ENCODE results near the gene SPECC1. TPM values are rescaled to one million over a fixed set of nuclear protein-coding genes. Genes with fewer than 3 reads are reported as not detected.
"Not testable (repeated sequence)": the region's sequence is repeated elsewhere in the genome, so short reads cannot be mapped to it uniquely, and the experiment has no call there.

Gene SPECC1
- total and polyA plus RNA-seq, 3 donors from 2014 or later = 78.6 to 160 (median 148) TPM

- Histone ChIP-seq H3K27ac (peak overlapping the region in 1 of 2 donors; percentile 41), H3K4me3 (no peak overlapping the region), H3K36me3 (ENCODE audit: low read depth, missing control alignments) (no peaks in the 10 kb centered on the region), H3K4me1 (peaks cover 12% of the 10 kb centered on the region), H3K27me3 (no peaks in the 10 kb centered on the region), H3K9me3 (no peaks in the 10 kb centered on the region)
- DNase-seq = peak; percentile 42
- WGBS, 2 donors = 41 to 43% methylated on average over 12 of the region's 12 CpGs
- intact Hi-C loops (cut with DNase I; ENCODE audit: low total_unique reads) = loop anchor here (10.0 kb wide), 1 partner anchor 99 kb away; the partner anchor contains the start of gene SPECC1
- TF ChIP-seq CTCF (IDR thresholded peaks at IDR 0.05) (no peak), POLR2A (IDR thresholded peaks at IDR 0.05) (no peak)
Observed at GRCh38 chr17:20103454-20104446, 94.6 kb downstream of the SPECC1 start.

GRCh38 chr17:20105539-20106280 lies 96.6 kb downstream of the SPECC1 start:
- Histone ChIP-seq H3K4me3 (no peak overlapping the region), H3K9me3 (no peaks in the 10 kb centered on the region), H3K36me3 (ENCODE audit: low read depth, missing control alignments) (no peaks in the 10 kb centered on the region), H3K27me3 (no peaks in the 10 kb centered on the region), H3K4me1 (peaks cover 12% of the 10 kb centered on the region), H3K27ac (no peak overlapping the region)
- intact Hi-C loops (cut with DNase I; ENCODE audit: low total_unique reads) = loop anchor here (10.0 kb wide), 1 partner anchor 101 kb away; the partner anchor contains the start of gene SPECC1
- peak; percentile 12 for DNase-seq
- WGBS, 2 donors = 84 to 92% methylated on average over 8 of the region's 8 CpGs
- no peak for TF ChIP-seq POLR2A (IDR thresholded peaks at IDR 0.05)
- no peak for TF ChIP-seq CTCF (IDR thresholded peaks at IDR 0.05)

- H3K27me3 ChIP-seq = not testable (repeated sequence)
- intact Hi-C loops (cut with DNase I; ENCODE audit: low total_unique reads) = loop anchor here (10.0 kb wide), 1 partner anchor 102 kb away; the partner anchor contains the start of gene SPECC1
Observed at GRCh38 chr17:20106446-20106845, 97.3 kb downstream of the SPECC1 start.

GRCh38 chr17:20109076-20109475 lies 99.9 kb downstream of the SPECC1 start:
- no peak for DNase-seq
- TF ChIP-seq CTCF (IDR thresholded peaks at IDR 0.05) = no peak
- no peak for TF ChIP-seq POLR2A (IDR thresholded peaks at IDR 0.05)
- Histone ChIP-seq H3K4me1 (no peaks in the 10 kb centered on the region), H3K36me3 (ENCODE audit: low read depth, missing control alignments) (no peaks in the 10 kb centered on the region), H3K4me3 (no peak overlapping the region), H3K9me3 (no peaks in the 10 kb centered on the region), H3K27ac (no peak overlapping the region), H3K27me3 (no peaks in the 10 kb centered on the region)
- intact Hi-C loops (cut with DNase I; ENCODE audit: low total_unique reads) = loop anchor here (10.0 kb wide), 1 partner anchor 104 kb away; the partner anchor contains the start of gene SPECC1
- 94 to 97% methylated on average over 5 of the region's 5 CpGs for WGBS, 2 donors

More at GRCh38 chr17:20106446-20106845, 97.3 kb downstream of the SPECC1 start:
- not testable (repeated sequence) for H3K36me3 ChIP-seq (ENCODE audit: low read depth, missing control alignments); H3K4me3 ChIP-seq; H3K27ac ChIP-seq; H3K9me3 ChIP-seq
- DNase-seq = peak; percentile 1
- H3K4me1 ChIP-seq = peaks cover 12% of the 10 kb centered on the region

- Histone ChIP-seq H3K27me3 (no peaks in the 10 kb centered on the region), H3K4me1 (no peaks in the 10 kb centered on the region), H3K27ac (no peak overlapping the region), H3K4me3 (no peak overlapping the region), H3K9me3 (no peaks in the 10 kb centered on the region), H3K36me3 (ENCODE audit: low read depth, missing control alignments) (no peaks in the 10 kb centered on the region)
- no peak for TF ChIP-seq CTCF (IDR thresholded peaks at IDR 0.05)
- TF ChIP-seq POLR2A (IDR thresholded peaks at IDR 0.05) = no peak
- 87 to 91% methylated on average over 10 of the region's 10 CpGs for WGBS, 2 donors
- intact Hi-C loops (cut with DNase I; ENCODE audit: low total_unique reads) = no loop called here
- DNase-seq = no peak
Observed at GRCh38 chr17:20111538-20111937, 102.4 kb downstream of the SPECC1 start.
